AG04449 (cell line): Measurements from ENCODE around the gene GRK1.

Experiments
- CTCF ChIA-PET: fragments of 350-600 bp; formaldehyde crosslinking; extraction: SDS; loops from one replicate; lab custom pipeline; 2021; ENCODE audit warnings: antibody characterized with exemption; lab: Yijun Ruan, JAX
- POLR2A ChIA-PET: fragments of 400-600, 350-600 bp; formaldehyde crosslinking; extraction: SDS; loops from one replicate; lab custom pipeline; 2020; ENCODE audit warnings: antibody characterized with exemption, inconsistent platforms; lab: Yijun Ruan, JAX
- DNase-seq: peaks from one replicate; pipeline ENCODE4 v3.0.0-alpha.2; 2010; ENCODE audit warnings: low read depth, low spot score
- H3K4me3 ChIP-seq: 2 replicates; pipeline ENCODE4 v1.5.1; 2011; ENCODE audit warnings: low read depth, mild to moderate bottlenecking, control low read depth, low read length
- CTCF ChIP-seq: IDR thresholded peaks from one replicate; pipeline ENCODE4 v1.5.1; 2011; ENCODE audit warnings: mild to moderate bottlenecking, moderate library complexity, low read length, control low read depth, inconsistent platforms; ENCODE audit not compliant: insufficient read depth; ENCODE audit errors: missing control alignments

GRK1 gene

GRCh38 chr13:113628291-113629270 is 38.4 kb upstream of the GRK1 start:
- no peak overlapping the region for H3K4me3 ChIP-seq
- TF ChIP-seq CTCF, result no peak
- DNase-seq, result no peak
- POLR2A ChIA-PET, result no interaction called here
- CTCF ChIA-PET, result no interaction called here

DNA sequence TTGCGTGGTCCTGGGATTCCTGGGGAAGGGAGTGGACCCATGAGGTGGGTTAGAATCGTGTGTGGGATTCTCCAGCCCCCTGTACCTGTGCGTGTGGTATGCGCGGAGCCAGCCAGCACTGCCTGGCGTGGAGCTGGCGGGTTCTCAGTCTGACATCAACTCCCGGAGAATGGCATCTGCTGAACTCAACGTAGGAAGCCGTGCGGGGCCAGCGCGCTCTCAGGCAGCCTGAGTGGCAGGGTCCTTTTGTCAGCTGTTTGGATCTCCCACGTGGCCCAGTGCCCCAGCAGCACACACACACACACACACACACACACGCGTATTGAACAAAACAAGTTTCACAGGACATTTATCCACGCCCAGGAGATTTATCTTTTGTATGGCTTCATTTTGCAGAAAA is 37.2 kb upstream of the GRK1 start:
- H3K4me3 ChIP-seq, result no peak overlapping the region
- TF ChIP-seq CTCF, result no peak
- ChIA-PET CTCF (no interaction called here), POLR2A (no interaction called here)
- no peak for DNase-seq

DNA sequence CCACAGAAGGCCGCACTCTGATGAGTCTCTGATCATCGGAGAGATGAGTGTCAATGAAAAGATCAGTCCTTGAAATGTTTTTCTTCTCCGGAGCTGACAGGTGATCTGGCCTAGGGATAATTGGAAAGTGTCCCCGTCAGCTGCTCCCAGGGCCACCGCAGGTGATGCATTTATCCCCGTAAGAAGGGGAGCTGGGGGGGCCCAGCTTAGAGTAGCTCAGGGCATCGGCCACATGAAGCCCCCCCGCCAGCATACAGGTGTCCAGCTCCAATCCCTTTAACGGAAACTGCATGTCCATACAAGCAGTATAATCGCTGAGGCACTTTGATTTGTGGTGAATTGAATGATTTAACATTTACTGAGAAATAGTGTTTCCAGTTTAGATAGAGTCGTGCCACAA is 36.7 kb upstream of the GRK1 start:
- ChIA-PET CTCF (no interaction called here), POLR2A (no interaction called here)
- TF ChIP-seq CTCF, result no peak
- H3K4me3 ChIP-seq, result no peak overlapping the region
- no peak for DNase-seq

DNA sequence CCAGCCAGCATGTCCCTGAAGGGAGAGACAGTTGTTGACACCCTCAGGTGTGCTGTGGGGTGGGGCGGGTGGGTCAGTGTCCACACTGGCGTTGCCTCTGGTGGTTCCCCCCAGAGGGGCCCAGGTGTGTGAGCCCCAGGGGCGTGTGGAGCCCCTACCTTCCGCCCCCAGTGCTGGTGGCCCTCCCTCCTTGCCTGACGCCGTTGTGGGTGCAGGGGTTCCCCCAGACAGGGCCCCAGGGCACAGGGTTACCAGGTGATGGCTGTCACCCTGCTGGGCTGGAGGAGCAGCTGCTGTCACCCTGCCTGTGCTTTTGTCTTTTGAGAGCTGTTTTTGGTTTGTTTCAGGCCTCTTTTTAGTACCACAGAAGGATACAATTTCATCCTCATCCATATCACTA is 36.2 kb upstream of the GRK1 start:
- ChIA-PET CTCF (no interaction called here), POLR2A (interaction anchor here (0.5 kb wide), 1 partner anchor 126 kb away, joined by 3 read pairs; no protein-coding TSS in a partner anchor)
- DNase-seq, result no peak
- no peak for TF ChIP-seq CTCF
- H3K4me3 ChIP-seq, result no peak overlapping the region

- CTCF ChIA-PET, result no interaction called here
- DNase-seq, result no peak
- POLR2A ChIA-PET, result interaction anchor here (0.5 kb wide), 1 partner anchor 127 kb away, joined by 3 read pairs; no protein-coding TSS in a partner anchor
- no peak for TF ChIP-seq CTCF
- H3K4me3 ChIP-seq, result no peak overlapping the region
Observed at GRCh38 chr13:113631341-113632095, 35.5 kb upstream of the GRK1 start.
